GM18505 (cell line): ENCODE results near the gene DGKQ.

Experiments used
- ATAC-seq: cut with Tn5 transposase; IDR thresholded peaks from one replicate; pipeline ENCODE4 v1.9.1; 2021; ENCODE audit not compliant: unreplicated experiment
- POLR2A ChIP-seq: IDR thresholded peaks from 4 replicates; pipeline ENCODE4 v1.6.1; 2011; ENCODE audit warnings: borderline replicate concordance; ENCODE audit not compliant: insufficient read depth, insufficient read length; ENCODE audit errors: extremely low read depth

The DGKQ gene

GRCh38 chr4:996997-997374 lies 23.6 kb upstream of the DGKQ start:
- no peak for ATAC-seq

GRCh38 chr4:996030-996996 lies 22.9 kb upstream of the DGKQ start:
- TF ChIP-seq POLR2A = no peak
- no peak for ATAC-seq

More at GRCh38 chr4:996997-997374, 23.6 kb upstream of the DGKQ start:
- no peak for TF ChIP-seq POLR2A

- ATAC-seq = no peak
- TF ChIP-seq POLR2A = no peak
Observed at GRCh38 chr4:995311-996026, 22.1 kb upstream of the DGKQ start.

- TF ChIP-seq POLR2A = no peak
- ATAC-seq = no peak
Observed at GRCh38 chr4:993111-994029, 20.0 kb upstream of the DGKQ start, which contains the start of gene SLC26A1. TSS of gene SLC26A1 (minus strand) at chr4:993404. CDS start at chr4:991703, 1,701 bp downstream.

DNA sequence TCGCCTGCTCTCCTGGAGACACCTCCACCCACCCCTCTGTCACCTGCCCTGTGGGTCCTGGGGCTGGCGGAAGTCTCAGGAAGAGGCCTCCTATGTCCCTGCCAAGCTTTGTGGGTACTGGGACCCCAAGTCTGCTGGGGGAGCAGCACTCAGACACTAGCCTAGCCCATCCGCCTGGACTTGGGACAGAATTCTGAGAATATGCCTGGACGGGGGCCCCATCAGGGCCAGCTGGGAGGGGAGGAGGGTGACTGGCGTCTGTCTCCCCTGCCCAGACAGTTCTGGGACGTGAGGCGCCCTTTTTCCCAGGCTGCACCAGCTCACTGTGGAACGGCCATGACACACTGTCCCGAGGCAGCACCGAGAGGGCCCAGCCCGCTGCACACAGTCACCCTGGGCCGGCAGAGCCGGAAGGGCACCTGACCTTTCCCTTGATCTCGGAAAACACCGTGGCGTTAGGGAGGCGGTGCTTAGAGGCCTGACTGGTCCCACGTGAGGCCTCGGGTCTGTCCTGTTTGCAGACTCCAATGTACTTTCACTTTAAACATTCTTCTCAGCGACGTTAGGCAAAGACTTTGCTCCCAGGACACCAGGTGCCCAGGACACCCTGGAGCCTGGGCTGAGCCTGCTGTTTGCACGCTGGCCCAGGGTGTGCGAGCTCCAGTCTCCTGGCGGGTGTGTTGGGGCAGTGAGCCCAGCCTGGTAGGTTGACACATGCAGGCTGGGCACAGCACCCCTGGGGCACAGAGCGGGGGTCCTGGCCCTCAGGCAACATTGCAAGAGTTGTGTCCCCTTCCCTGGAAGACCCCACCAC lies 19.1 kb upstream of the DGKQ start:
- ATAC-seq = no peak
- TF ChIP-seq POLR2A = no peak

DNA sequence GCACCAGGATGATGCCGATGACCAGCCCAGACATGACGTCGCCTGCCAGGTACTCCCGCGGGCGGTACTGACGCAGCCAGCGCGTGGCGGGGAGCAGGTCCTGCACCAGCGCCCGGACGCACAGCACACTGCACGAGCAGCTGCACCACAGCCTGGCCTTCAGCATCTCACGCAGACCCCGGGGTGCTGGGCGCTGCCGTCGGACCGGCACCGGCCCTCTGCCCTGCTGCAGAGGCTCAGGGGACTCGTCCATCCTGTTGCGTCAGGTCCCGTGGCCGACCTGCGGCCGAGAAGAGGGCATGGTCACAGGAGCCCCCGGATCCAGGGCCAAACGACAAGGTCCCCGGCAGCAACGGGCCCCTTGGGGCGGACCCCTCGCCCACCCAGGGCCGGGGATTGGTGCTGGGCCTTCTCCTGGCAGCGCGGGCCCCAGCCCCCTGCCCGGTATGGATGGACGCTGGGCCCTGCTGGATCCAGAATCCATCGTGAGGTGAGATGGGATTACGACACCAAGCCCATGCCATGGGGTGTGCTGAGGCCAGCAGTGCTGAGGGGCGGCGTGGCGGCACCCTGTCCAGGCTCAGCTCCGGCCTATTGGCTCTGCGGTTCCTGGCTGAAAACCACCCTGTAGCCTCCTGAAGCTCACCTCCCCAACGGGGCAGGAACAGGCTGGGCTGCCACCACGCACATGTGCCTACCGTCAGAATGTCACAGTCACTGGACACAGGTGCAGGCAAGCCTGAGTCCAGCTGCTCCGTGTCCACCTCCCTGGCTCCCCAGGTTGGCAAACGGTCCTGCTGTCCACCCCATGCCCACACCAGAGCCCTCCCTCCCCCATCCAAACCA lies 18.3 kb upstream of the DGKQ start:
- TF ChIP-seq POLR2A = no peak
- ATAC-seq = no peak

DNA sequence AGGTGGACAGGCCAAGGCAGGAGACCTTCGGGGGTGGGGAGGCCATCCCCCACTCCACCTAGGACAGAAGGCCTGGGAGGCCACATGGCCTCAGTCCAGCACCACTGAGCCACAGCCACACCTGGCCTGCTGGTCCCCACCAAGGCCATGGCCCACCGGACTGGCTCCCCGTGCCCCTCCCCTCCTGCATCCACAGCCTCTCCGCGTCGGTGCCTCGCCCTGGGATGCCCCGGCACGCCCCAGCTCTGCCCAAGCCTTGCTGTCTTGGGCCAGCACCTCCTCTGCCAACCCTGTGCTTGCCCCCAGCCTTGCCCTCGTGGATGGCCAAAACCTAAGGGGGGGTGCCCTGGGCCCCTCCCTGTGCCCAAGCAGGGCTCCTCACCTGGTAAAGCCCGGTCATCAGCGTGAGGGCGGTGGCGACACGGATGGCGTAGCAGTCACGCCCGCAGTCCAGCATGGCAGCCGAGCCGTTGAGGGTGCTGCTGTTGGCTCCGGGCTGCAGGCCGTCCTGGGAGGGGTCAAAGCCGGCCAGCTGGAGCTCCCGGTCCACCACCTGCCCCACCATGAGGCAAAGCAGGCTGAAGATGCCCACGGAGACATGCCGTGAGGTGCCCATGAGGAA lies 17.5 kb upstream of the DGKQ start:
- no peak for ATAC-seq
- TF ChIP-seq POLR2A = no peak

DNA sequence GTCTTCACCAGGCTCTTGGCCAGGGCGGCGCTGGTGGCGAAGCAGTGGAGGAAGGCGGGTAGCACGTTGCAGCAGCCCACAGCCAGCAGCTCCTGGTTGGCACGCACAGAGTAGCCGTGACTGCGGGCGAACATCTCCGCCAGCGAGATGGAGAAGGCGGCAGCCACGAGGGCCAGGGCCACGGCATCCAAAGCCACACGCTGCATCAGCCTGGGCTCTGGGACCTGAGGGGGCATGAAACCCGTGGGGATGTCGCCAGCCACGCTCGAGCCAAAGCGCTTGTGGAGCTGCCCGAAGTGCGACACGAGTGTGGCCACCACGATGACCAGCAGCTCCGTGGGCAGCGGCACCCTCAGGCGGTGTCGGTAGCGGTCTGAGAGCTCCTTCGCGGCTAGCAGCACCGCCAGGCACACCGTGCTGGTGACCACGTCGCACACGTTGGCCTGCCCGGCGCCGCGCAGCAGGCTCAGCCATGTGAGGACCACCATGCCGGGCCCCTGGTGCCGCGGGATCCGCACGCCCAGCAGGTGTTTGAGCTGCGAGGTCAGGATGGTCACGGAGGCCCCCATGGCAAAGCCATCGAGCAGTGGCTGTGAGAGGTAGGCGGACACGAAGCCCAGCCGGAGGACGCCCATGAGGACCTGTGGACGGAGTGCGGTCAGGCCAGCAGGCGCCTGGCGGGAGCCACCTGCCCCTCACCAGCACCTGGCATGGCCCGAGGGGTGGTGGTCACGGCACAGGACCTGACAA lies 16.5 kb upstream of the DGKQ start:
- ATAC-seq = no peak

DNA sequence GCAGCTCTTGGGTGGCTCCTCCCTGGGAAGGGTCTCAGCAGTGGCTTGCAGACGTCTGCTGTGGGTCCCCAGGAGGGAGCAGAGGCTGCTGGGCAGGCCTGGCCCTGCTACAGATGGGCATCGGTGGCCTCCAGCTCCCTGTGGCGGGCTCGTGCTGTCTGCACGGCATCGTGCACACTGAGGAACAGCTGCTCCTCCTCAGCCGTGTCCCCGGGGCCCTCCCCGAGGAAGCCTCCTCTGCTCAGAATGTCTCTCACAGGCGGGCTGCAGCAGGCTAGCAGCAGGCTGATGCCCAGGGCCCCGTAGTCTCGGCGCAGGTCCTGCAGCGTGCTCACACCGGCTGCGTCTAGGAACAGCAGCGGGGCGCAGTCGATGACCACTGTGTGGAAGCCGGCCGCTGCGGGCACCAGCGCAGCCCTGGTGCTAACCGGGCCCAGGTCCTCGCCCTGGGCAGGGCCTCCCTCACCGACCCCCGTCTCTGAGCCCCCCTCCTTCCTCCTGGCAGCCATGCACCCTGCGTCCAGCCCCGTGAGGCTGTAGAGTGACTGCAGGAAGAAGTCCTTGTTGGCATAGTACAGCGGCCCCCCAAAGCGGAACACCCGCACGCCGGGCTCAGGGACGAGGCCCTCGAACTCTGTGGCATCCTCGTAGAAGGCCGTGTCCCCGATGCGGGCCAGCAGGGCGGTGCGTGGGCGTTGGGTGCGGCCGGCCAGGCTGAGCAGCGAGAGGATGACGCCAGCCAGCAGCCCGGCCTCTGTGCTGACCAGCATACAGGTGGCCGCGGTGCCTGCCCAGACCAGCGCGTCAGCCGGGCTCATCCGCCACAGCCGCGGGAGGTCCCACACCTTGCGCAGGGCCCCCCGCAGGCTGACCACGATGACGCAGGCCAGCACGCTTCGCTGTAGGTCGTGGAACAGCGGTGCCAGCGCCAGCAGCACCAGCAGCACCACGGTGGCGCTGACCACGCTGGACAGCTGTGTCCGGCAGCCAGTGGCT lies 15.7 kb upstream of the DGKQ start:
- ATAC-seq = no peak
- no peak for TF ChIP-seq POLR2A

More for the DNA sequence above, 16.5 kb upstream of the DGKQ start:
- TF ChIP-seq POLR2A = no peak
